MCF 10A (cell line): Measurements from ENCODE around the gene FAM184B. TPM values are rescaled to one million over a fixed set of nuclear protein-coding genes. Genes with fewer than 3 reads are reported as not detected.

ENCODE experiments used
- BruUV-seq: library from RNA; stranded (reverse); fragments of 400-500 nt; replicated peaks from 2 replicates; lab custom pipeline; 2021; lab: Mats Ljungman, UMichigan
- CTCF ChIA-PET: fragments of 300-600 bp; sonication (Branson Sonifier 250); formaldehyde crosslinking; extraction: SDS; loops from one replicate; lab custom pipeline; 2021; ENCODE audit warnings: antibody characterized with exemption, inconsistent platforms; lab: Yijun Ruan, JAX
- POLR2A ChIA-PET: fragments of 300-600, 350-650 bp; sonication (Branson Sonifier 250); formaldehyde crosslinking; extraction: SDS; loops from one replicate; lab custom pipeline; 2020; ENCODE audit warnings: antibody characterized with exemption, inconsistent platforms; lab: Yijun Ruan, JAX
- DNase-seq: peaks from one replicate; pipeline ENCODE4 v3.0.0-alpha.2; 2018; ENCODE audit not compliant: unreplicated experiment
- H3K27ac Mint-ChIP-seq: one replicate; pipeline ENCODE4 v1.8.0; 2022; ENCODE audit warnings: mild to moderate bottlenecking, low read depth, mixed read lengths; ENCODE audit not compliant: unreplicated experiment
- H3K27me3 Mint-ChIP-seq: one replicate; pipeline ENCODE4 v1.8.0; 2022; ENCODE audit warnings: mixed read lengths; ENCODE audit not compliant: insufficient read depth, unreplicated experiment
- H3K36me3 Mint-ChIP-seq: one replicate; pipeline ENCODE4 v1.8.0; 2022; ENCODE audit warnings: mild to moderate bottlenecking, moderate library complexity, mixed read lengths; ENCODE audit not compliant: insufficient read depth, unreplicated experiment
- H3K4me1 Mint-ChIP-seq: one replicate; pipeline ENCODE4 v1.8.0; 2022; ENCODE audit warnings: mixed read lengths; ENCODE audit not compliant: insufficient read depth, unreplicated experiment
- H3K4me3 Mint-ChIP-seq: one replicate; pipeline ENCODE4 v1.8.0; 2022; ENCODE audit warnings: mild to moderate bottlenecking, moderate library complexity, mixed read lengths; ENCODE audit not compliant: unreplicated experiment
- H3K9me3 Mint-ChIP-seq: one replicate; pipeline ENCODE4 v1.8.0; 2022; ENCODE audit warnings: mixed read lengths; ENCODE audit not compliant: unreplicated experiment
- CTCF ChIP-seq: fragments of 200-600 bp; IDR thresholded peaks from one replicate; pipeline ENCODE4 v1.8.0; 2022; ENCODE audit warnings: antibody characterized with exemption, mild to moderate bottlenecking; ENCODE audit not compliant: unreplicated experiment
- intact Hi-C: fragments of 100-400 bp; cut with micrococcal nuclease; formaldehyde crosslinking; loops from 2 replicates; pipeline ENCODE4 v1.14.1; 2022
- total RNA-seq: library from RNA; stranded (reverse); gene quantifications from 2 replicates; pipeline ENCODE4 v1.2.3, GENCODE V29; 2022

The FAM184B gene
- total RNA-seq, 1 experiment from 2014 or later = not detected

GRCh38 chr4:17788956-17789355 lies 7.5 kb upstream of the FAM184B start:
- no peaks in the 10 kb centered on the region for H3K27me3 Mint-ChIP-seq
- CTCF ChIA-PET = interaction anchor here (0.8 kb wide), 1 partner anchor 21 kb away, joined by 5 read pairs; no protein-coding TSS in a partner anchor

DNA sequence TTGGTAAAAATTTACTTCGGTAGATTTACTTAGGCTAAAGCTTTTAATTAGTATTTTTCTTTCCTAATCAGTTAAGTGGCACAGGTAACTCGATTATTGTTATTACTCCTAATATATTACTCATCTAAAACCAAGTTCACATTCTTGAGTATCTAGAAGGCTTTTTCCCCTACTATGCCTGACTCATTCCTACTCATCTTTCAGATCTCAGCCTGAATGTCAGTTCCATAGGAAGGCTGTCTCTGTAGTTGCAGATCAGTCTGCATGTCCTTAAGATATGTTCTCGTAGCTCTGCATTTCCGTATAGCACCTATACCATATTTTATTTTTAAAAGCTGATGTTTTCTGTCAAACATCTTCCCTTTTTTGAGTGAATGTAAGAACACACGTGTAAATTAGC lies 5.9 kb upstream of the FAM184B start:
- DNase-seq = peak; percentile 26
- Mint-ChIP-seq H3K27me3 (peaks cover under 1% of the 10 kb centered on the region), H3K4me3 (no peak overlapping the region), H3K9me3 (no peaks in the 10 kb centered on the region), H3K27ac (no peak overlapping the region), H3K4me1 (peaks cover 17% of the 10 kb centered on the region), H3K36me3 (peaks cover 11% of the 10 kb centered on the region)
- intact Hi-C loops = no loop called here
- ChIA-PET POLR2A (interaction anchor here (0.6 to 1.7 kb wide), 4 partner anchors 21 to 173 kb away, joined by 3 to 8 read pairs (median 4); partner anchors contain the start of genes DCAF16, MED28 and NCAPG), CTCF (interaction anchor here (0.6 to 1.1 kb wide), 6 partner anchors 9 to 1343 kb away, joined by 3 to 4 read pairs (median 3); no protein-coding TSS in a partner anchor)
- BruUV-seq = no TSS peak
- TF ChIP-seq CTCF = no peak

More at GRCh38 chr4:17788956-17789355, 7.5 kb upstream of the FAM184B start:
- no peak overlapping the region for H3K27ac Mint-ChIP-seq
- POLR2A ChIA-PET = interaction anchor here (0.7 to 0.8 kb wide), 3 partner anchors 19 to 211 kb away, joined by 3 read pairs; no protein-coding TSS in a partner anchor
- intact Hi-C loops = no loop called here
- H3K4me1 Mint-ChIP-seq = peaks cover 17% of the 10 kb centered on the region
- H3K9me3 Mint-ChIP-seq = no peaks in the 10 kb centered on the region
- TF ChIP-seq CTCF = no peak
- DNase-seq = no peak
- BruUV-seq = no TSS peak
- H3K36me3 Mint-ChIP-seq = peaks cover 22% of the 10 kb centered on the region
- no peak overlapping the region for H3K4me3 Mint-ChIP-seq

GRCh38 chr4:17786567-17786966 lies 5.1 kb upstream of the FAM184B start:
- peaks cover 21% of the 10 kb centered on the region for H3K4me1 Mint-ChIP-seq
- no peak overlapping the region for H3K4me3 Mint-ChIP-seq
- H3K9me3 Mint-ChIP-seq = no peaks in the 10 kb centered on the region
- no TSS peak for BruUV-seq
- no peak for TF ChIP-seq CTCF
- H3K27me3 Mint-ChIP-seq = peaks cover 8% of the 10 kb centered on the region
- peaks cover 6% of the 10 kb centered on the region for H3K36me3 Mint-ChIP-seq
- DNase-seq = no peak
- intact Hi-C loops = no loop called here
- H3K27ac Mint-ChIP-seq = no peak overlapping the region
- POLR2A ChIA-PET = interaction anchor here (0.6 to 1.7 kb wide), 3 partner anchors 22 to 88 kb away, joined by 3 to 8 read pairs (median 6); partner anchors contain the start of genes DCAF16 and NCAPG
- CTCF ChIA-PET = interaction anchor here (0.7 to 1.1 kb wide), 3 partner anchors 9 to 21 kb away, joined by 3 to 4 read pairs (median 4); no protein-coding TSS in a partner anchor

GRCh38 chr4:17785858-17786257 lies 4.4 kb upstream of the FAM184B start:
- no TSS peak for BruUV-seq
- Mint-ChIP-seq H3K27me3 (peaks cover 15% of the 10 kb centered on the region), H3K9me3 (no peaks in the 10 kb centered on the region), H3K27ac (no peak overlapping the region), H3K36me3 (no peaks in the 10 kb centered on the region), H3K4me3 (no peak overlapping the region), H3K4me1 (peaks cover 24% of the 10 kb centered on the region)
- TF ChIP-seq CTCF = no peak
- no peak for DNase-seq
- POLR2A ChIA-PET = interaction anchor here (0.7 kb wide), 1 partner anchor 339 kb away, joined by 3 read pairs; no protein-coding TSS in a partner anchor
- intact Hi-C loops = no loop called here
- CTCF ChIA-PET = no interaction called here
